ENCODE data around the gene CSNK1G1.
"Not testable (repeated sequence)": the region's sequence is repeated elsewhere in the genome, so short reads cannot be mapped to it uniquely, and the experiment has no call there.

Gene CSNK1G1

DNA sequence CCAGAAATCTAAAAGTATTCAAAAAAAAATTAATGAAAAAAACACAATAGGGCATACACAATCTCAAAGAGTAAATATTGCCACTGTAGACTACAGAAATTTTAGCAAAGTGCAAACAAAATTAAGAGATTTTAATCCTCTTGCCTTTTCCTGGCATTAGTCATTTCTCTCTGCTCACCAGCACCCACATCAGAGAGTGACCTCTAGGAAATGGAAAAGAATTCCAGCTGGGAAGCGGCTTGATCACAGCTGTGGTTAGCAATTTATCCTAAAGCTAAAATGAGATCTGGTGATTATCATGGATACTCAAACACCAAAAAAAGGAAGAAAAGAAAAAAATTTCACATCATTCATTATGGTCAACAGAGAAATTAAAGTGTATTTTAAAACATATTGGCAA lies 7.5 kb downstream of the CSNK1G1 start:
- no peak for DNase-seq

DNA sequence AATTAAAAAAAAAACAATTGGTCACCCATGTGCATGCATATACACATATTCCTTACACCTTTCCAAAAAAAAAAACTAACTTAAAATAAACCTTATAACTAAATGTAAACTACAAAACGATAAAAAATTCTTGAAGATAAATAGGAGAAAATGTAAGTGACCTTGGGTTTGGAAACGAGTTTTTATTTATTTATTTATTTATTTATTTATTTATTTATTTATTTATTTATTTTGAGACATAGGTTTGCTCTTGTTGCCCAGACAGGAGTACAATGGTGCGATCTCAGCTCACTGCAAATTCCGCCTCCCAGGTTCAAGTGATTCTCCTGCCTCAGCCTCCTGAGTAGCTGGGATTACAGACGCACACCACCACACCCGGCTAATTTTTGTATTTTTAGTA lies 9.7 kb downstream of the CSNK1G1 start:
- not testable (repeated sequence) for DNase-seq

DNA sequence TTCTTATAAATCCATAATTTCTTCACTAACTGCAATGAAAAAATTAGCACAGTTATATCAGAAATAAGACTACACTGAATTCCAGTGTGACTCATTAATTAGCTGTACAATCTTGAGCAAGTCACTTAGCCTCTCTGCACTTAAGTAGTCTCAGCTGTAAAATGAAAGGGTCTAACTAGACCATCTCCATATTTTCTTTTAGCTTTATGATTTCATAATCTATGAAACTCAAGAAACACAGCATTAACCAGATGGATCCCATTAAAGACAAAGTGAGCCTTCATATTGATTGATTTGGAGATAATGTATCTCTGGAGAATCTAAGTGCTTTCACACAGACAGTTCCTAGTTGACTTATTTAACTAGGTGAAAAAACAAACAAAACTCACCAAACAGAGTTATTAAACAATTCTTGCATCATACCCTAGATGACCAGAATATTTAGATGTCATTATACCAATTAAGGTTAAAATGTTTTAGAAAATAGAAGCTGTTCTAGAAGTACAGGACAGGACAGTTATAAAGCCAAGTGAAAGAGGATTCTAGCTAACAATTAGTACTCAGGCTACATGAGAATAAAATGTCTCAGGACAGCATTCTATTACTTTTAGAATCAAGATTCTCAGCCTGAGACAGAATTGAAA lies 11.2 kb downstream of the CSNK1G1 start:
- DNase-seq = no peak

DNA sequence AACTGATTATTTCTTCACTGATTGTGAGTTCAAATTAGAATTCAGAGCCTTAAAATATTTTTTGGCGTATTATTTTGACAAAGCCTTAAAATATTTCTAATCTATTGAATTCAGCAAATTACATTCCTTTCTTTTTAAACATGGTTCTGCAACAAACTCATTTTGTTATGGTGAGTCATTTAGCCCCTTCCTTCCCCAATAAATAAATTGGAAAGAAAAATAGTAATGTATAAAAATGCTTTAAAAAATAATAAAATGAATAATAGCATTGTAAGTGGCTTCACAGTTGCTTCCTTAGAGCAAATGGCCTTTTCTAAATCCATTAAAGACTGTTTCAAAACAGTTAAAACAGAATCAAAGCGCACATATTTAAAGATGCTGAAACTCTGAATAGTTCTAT lies 12.1 kb downstream of the CSNK1G1 start:
- DNase-seq = no peak

GRCh38 chr15:64343222-64343621 lies 12.8 kb downstream of the CSNK1G1 start:
- no peak for DNase-seq

DNA sequence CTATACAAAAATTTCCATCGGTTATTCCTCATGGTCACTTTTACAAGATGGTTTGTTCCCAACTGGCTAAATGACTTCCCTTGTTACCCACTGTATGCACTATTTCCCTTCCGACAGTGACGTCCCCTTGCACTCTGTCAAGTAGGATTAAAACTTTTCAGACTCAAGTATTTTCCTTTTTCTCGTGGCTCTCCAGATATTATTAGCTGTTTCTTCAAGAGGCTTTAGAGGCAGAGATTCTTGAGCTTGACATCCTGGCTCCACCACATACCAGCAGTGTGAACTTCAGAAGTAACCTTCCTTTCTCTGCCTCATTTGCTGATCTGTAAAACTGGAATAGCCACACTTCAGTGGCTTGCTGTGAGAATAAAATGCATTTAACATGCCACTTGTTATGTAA lies 14.0 kb downstream of the CSNK1G1 start:
- DNase-seq = no peak

DNA sequence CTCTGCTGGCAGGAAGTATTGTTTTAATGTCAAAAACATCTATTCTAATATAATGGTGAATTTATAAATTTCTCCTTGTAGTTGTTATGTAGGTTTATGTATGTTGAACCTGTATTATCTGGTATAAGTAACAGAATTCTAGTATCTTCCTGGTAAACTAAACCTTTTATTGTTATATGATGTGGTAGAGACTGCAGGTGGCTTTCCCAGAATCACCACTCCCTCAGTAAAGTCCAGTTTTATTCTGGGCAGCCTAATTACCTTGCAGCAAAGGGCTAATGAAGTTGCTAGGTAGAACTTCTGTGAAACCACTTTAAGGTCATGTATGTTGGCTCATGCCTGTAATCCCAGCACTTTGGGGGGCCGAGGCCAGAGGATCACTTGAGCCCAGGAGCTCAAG lies 15.6 kb downstream of the CSNK1G1 start:
- DNase-seq = no peak

GRCh38 chr15:64337761-64338160 lies 18.2 kb downstream of the CSNK1G1 start:
- DNase-seq = no peak

GRCh38 chr15:64333986-64334929 lies 21.7 kb downstream of the CSNK1G1 start:
- peak; percentile 22 for DNase-seq

GRCh38 chr15:64333516-64333915 lies 22.5 kb downstream of the CSNK1G1 start:
- no peak for DNase-seq

GRCh38 chr15:64331668-64332067 lies 24.3 kb downstream of the CSNK1G1 start:
- not testable (repeated sequence) for DNase-seq

- not testable (repeated sequence) for DNase-seq
These were observed 29.0 kb downstream of the CSNK1G1 start for GRCh38 chr15:64326975-64327374.

DNA sequence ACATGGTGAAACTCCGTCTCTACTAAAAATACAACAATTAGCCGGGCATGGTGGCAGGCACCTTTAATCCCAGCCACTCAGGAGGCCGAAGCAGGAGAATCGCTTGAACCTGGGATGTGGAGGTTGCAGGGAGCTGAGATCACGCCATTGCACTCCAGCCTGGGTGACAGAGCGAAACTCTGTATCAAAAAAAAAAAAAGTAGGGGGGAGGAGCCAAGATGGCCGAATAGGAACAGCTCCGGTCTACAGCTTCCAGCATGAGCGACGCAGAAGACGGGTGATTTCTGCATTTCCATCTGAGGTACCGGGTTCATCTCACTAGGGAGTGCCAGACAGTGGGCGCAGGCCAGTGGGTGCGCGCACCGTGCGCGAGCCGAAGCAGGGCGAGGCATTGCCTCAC lies 29.5 kb downstream of the CSNK1G1 start:
- not testable (repeated sequence) for DNase-seq

DNA sequence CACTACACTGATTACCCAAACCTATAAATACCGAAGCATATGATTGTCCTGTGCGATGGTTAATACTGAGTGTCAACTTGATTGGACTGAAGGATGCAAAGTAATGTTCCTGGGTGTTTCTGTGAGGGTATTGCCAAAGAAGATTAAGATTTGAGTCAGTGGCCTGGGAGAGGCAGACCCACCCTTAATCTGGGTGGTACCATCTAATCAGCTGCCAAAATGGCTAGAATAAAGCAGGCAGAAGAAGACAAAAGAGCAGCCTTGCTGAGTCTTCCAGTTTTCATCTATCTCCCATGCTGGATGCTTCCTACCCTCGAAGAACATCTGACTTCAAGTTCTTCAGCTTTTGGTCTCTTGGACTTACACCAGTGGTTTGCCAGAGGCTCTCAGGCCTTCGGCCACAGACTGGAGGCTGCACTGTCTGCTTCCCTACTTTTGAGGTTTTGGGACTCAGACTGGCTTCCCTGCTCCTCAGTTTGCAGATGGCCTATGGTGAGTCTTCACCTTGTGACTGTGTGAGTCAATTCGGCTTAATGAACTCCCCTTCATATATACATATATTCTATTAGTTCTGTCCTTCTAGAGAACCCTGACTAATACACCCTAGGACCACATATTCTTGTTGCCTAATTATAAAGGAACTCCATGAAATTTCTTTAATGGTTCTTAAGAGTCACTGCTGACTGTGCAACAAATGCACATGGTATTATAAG lies 31.7 kb downstream of the CSNK1G1 start:
- DNase-seq = no peak

DNA sequence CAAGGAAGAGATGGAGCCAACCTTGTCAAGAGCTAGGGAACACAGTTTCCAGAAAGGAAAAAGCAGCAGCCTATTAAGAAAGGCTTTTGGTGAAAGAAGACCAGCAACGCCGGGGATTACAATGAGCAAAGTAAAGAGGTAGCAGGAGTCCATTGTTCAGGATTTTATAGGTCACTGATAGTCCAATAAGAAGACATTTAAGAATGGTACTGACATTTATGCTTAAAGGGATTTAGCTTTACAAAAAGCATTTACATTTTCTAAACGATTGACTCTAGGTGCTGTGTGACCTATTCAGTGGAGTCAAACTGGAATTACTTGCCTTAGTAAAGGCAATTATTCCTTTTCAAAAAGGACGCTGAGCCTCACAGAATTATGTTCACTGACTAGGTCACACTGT lies 40.8 kb downstream of the CSNK1G1 start:
- DNase-seq = no peak

- DNase-seq = no peak
These were observed 41.5 kb downstream of the CSNK1G1 start for GRCh38 chr15:64314456-64314855.

GRCh38 chr15:64311566-64311965 lies 44.4 kb downstream of the CSNK1G1 start:
- no peak for DNase-seq

DNA sequence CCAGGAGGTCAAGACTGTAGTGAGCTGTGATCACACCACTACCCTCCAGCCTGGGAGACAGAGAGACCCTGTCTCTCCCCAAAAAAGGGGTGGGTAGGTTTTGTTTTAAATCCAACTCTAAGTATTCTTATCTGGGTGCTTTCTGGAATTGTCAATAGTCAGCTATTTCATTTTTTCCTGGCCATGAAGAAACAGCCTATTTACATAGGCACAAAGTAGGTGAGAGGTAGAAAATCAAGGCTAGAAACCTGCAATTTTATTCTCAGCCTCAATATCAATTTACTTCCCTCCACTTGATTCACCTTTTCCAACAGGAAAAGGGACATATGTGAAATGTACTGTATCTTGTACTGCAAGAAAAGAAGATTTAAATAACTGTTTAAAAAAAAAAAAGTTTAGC lies 45.9 kb downstream of the CSNK1G1 start:
- DNase-seq = no peak

- DNase-seq = no peak
These were observed 50.7 kb downstream of the CSNK1G1 start for GRCh38 chr15:64305261-64305660.

DNA sequence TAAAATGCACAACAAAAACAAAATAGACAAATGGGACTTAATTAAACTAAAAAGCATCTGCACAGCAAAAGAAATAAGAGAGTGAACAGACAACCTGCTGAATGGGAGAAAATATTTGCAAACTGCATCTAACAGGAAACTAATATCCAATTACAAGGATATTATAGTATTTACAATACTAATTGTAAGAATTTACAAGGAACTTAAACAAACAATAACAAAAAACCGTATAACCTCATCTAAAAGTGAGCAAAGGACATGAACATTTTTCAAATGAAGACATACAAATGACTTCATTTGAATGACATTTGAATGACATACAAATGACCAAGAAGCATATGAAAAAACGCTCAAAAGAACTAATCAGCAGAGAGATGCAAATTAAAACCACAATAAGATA lies 66.4 kb downstream of the CSNK1G1 start:
- no peak for DNase-seq

DNA sequence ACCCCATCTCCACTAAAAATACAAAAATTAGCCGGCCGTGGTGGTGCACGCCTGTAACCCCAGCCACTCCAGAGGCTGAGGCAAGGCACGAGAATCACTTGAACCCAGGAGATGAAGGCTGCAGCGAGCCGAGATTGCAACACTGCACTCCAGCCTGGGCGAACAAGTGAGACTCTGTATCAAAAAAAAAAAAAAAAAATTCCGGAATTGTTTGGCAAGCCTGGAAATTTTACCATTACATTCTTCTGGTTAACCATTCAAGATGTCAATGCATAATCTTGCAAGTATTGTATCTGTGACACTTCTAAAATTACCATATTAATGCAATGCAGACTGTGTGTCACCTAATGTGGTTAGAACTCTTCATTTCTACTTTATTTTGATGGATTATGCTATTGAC lies 67.0 kb downstream of the CSNK1G1 start:
- no peak for DNase-seq

- no peak for DNase-seq
These were observed 67.4 kb downstream of the CSNK1G1 start for GRCh38 chr15:64288577-64288976.

DNA sequence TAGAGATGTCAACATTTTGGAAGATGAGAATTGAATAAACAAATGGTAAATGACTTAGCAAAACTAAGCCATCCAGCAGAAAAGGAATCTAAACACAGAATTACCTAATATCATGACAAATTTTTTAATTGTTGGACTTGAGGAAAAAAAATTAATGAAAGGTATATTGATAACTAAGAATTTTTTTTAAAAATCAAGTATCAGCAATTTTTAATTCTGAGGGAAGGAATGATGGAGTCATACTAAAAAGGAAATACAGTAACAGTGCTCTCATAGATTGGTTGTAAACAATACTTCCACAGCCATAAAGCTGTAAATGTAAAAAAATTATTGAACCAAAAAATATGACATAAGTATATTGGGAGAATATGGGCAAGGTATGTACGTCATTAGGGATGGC lies 68.0 kb downstream of the CSNK1G1 start:
- DNase-seq = no peak

DNA sequence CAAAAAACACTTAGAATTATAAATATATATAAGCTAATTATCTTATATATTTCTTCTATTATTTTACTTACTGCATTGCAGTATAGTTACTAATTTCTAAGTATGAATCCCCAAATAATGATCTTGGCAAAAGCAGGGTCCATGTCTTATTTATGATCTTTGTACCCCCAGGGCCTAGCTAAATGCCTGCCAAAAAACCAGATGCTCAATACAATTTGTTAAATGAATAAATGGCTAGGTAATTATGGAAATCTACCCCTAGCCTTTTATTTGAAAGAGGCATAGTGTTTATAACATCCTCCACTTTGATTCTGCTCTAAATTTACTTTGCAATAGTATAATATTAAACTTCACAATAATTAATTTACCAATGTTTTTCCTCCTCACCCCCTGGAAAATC lies 69.5 kb downstream of the CSNK1G1 start:
- DNase-seq = no peak
